Suprapubic skin (tissue), 3 donors: ENCODE results near the gene ZWINT.

ENCODE experiments used
- POLR2AphosphoS5 ChIP-seq, 3 donors: sonication (generic); formaldehyde crosslinking; IDR thresholded peaks; one replicate each; pipeline ENCODE4 v1.6.1; 2017; ENCODE audit warnings: antibody characterized with exemption in 3 of 3
- TF ChIP-seq, protein P1 (sequence below), 2 donors: fragments of 200-600 bp in 1 of 2; fragments of 450-650 bp in 1 of 2; sonication (generic) in 1 of 2; IDR thresholded peaks; one replicate each; pipeline ENCODE4 v1.5.1; 2016 to 2019; ENCODE audit warnings: antibody characterized with exemption in 2 of 2, mild to moderate bottlenecking in 1 of 2, moderate library complexity in 1 of 2

DNA sequence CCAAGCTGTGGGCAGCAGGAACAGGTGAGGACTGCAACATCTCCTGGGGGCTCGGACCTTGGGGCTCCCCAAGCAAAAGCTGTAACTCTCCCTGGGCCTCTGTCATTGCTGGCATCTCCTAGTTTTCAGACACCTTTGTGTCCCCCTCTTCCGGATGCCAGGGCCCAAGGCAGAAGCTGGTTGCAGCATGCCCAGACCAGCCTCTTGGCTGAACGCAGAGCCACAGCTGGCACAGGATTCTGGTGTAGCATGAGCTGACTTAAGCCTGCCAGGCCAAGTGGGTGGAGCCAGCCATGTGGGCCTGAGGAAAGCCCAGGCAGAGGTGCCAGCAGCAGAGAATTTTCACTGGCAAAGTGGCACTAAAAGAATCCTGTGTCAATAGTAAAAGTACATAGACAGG lies 43.5 kb downstream of the ZWINT start:
- TF ChIP-seq, protein P1, sequence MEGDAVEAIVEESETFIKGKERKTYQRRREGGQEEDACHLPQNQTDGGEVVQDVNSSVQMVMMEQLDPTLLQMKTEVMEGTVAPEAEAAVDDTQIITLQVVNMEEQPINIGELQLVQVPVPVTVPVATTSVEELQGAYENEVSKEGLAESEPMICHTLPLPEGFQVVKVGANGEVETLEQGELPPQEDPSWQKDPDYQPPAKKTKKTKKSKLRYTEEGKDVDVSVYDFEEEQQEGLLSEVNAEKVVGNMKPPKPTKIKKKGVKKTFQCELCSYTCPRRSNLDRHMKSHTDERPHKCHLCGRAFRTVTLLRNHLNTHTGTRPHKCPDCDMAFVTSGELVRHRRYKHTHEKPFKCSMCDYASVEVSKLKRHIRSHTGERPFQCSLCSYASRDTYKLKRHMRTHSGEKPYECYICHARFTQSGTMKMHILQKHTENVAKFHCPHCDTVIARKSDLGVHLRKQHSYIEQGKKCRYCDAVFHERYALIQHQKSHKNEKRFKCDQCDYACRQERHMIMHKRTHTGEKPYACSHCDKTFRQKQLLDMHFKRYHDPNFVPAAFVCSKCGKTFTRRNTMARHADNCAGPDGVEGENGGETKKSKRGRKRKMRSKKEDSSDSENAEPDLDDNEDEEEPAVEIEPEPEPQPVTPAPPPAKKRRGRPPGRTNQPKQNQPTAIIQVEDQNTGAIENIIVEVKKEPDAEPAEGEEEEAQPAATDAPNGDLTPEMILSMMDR (IDR thresholded peaks at IDR 0.05): no peak
- no peak for TF ChIP-seq POLR2AphosphoS5 (IDR thresholded peaks at IDR 0.05)
